KMS-11 (cell line): ENCODE measurements around the gene LCP2.

Source experiments
- H2AFZ ChIP-seq: fragments of 200-600 bp; sonication (generic); 2 replicates; pipeline ENCODE4 v1.6.1; 2016; ENCODE audit warnings: antibody characterized with exemption, mixed run types, low read depth
- H3K27ac ChIP-seq: fragments of 200-600 bp; sonication (generic); 2 replicates; pipeline ENCODE4 v1.6.1; 2016; ENCODE audit warnings: mild to moderate bottlenecking, mixed run types
- H3K27me3 ChIP-seq: fragments of 200-600 bp; sonication (generic); 2 replicates; pipeline ENCODE4 v1.6.1; 2017; ENCODE audit warnings: mild to moderate bottlenecking, low read depth, mixed run types, moderate library complexity; ENCODE audit not compliant: insufficient read depth
- H3K36me3 ChIP-seq: fragments of 200-600 bp; sonication (generic); 2 replicates; pipeline ENCODE4 v1.6.1; 2017; ENCODE audit warnings: mild to moderate bottlenecking, mixed run types; ENCODE audit not compliant: insufficient read depth
- H3K4me1 ChIP-seq: fragments of 200-600 bp; sonication (generic); 2 replicates; pipeline ENCODE4 v1.6.1; 2016; ENCODE audit warnings: mild to moderate bottlenecking, low read depth, mixed run types; ENCODE audit not compliant: poor library complexity, severe bottlenecking
- H3K4me2 ChIP-seq: fragments of 200-600 bp; sonication (generic); 2 replicates; pipeline ENCODE4 v1.7.0; 2016; ENCODE audit warnings: mild to moderate bottlenecking, mixed run types
- H3K4me3 ChIP-seq: fragments of 200-600 bp; sonication (generic); IDR thresholded peaks from 2 replicates; pipeline ENCODE4 v1.6.1; 2017; ENCODE audit warnings: low read depth, low read length, mixed read lengths; ENCODE audit not compliant: insufficient read depth
- H3K79me2 ChIP-seq: fragments of 200-600 bp; sonication (generic); 2 replicates; pipeline ENCODE4 v1.6.1; 2016; ENCODE audit warnings: low read depth, mixed run types; ENCODE audit not compliant: insufficient read depth
- H3K9ac ChIP-seq: fragments of 200-600 bp; sonication (generic); 2 replicates; pipeline ENCODE4 v1.6.1; 2016; ENCODE audit warnings: mild to moderate bottlenecking, mixed run types
- H4K20me1 ChIP-seq: fragments of 200-600 bp; sonication (generic); 2 replicates; pipeline ENCODE4 v1.6.1; 2016; ENCODE audit warnings: mild to moderate bottlenecking, mixed run types; ENCODE audit not compliant: insufficient read depth
- CTCF ChIP-seq: fragments of 200-600 bp; sonication (generic); conservative IDR thresholded peaks from 2 replicates; pipeline ENCODE4 v1.6.1; 2017; ENCODE audit warnings: low read depth, mild to moderate bottlenecking, antibody characterized with exemption, low read length, moderate library complexity, mixed read lengths

The LCP2 gene

DNA sequence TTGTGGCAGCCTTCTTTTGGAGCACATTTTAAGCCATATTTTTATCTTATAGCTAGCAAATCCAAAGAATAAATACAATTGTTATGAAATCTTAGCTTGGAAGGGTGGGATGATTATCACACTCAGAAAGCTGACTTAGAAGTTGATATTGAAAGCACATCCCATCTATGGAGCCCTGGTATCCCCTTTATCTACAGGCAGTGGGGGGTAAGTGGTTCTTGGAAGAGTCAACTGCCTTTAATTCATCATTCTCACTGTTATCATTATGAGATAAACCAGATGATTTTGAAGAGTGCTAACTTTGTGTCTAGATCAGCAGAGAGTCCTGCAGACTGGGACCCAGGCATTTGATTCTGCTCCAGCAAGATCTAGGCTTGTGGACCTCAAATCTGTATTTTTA lies 3.0 kb downstream of the LCP2 start:
- TF ChIP-seq CTCF, result no peak
- H3K36me3 ChIP-seq, result no peaks in the 10 kb centered on the region
- no peak overlapping the region for H2AFZ ChIP-seq
- no peaks in the 10 kb centered on the region for H3K79me2 ChIP-seq
- no peaks in the 10 kb centered on the region for H3K27me3 ChIP-seq
- H3K4me1 ChIP-seq, result no peaks in the 10 kb centered on the region
- H3K27ac ChIP-seq, result no peak overlapping the region
- no peaks in the 10 kb centered on the region for H4K20me1 ChIP-seq
- H3K4me2 ChIP-seq, result no peak overlapping the region
- no peak overlapping the region for H3K4me3 ChIP-seq
- no peak overlapping the region for H3K9ac ChIP-seq

DNA sequence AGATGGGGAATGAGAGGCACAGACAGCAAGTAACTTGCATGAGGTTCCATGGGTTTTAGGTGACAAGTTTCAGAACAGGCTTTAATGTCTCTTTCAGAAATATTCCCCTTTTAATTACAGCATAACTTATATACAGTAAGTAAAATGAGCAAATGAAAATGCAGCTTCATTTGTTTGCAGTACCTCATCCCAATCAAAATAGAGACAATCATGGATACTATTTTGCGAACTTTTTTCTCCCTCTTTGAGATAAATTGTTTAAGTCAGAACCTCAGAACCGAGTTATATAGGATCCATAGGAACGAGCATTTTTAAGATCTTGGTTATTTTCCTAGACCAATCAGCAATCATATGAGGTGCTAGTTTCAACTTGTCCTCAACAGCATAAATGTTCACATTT lies 3.5 kb downstream of the LCP2 start:
- Histone ChIP-seq H3K4me2 (no peak overlapping the region), H3K4me3 (no peak overlapping the region), H3K79me2 (no peaks in the 10 kb centered on the region), H3K27me3 (no peaks in the 10 kb centered on the region), H3K9ac (no peak overlapping the region), H3K4me1 (no peaks in the 10 kb centered on the region), H3K27ac (no peak overlapping the region), H2AFZ (no peak overlapping the region), H4K20me1 (no peaks in the 10 kb centered on the region), H3K36me3 (no peaks in the 10 kb centered on the region)
- no peak for TF ChIP-seq CTCF

DNA sequence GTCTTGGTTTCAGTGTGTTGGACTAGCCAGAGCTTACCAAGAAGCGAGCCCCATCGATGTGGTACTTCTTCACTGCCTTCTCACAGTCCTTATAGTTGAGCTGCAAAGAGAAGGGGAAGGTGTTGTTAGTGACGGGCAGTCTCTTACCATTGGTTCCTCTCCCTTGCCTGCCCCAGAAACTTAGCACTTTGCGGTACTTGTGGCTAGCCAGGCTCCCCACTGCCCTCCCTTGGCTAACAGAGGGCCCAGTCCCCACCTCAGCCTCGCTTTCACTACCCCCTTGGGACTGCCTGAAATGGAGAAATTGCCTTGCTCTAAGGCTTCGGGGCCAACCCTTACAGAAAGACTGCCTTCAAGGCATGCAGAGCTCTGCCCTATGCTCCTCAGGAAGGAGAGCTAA lies 4.3 kb downstream of the LCP2 start:
- H3K36me3 ChIP-seq, result no peaks in the 10 kb centered on the region
- no peak overlapping the region for H3K4me2 ChIP-seq
- no peaks in the 10 kb centered on the region for H3K4me1 ChIP-seq
- H2AFZ ChIP-seq, result no peak overlapping the region
- H3K27me3 ChIP-seq, result no peaks in the 10 kb centered on the region
- no peaks in the 10 kb centered on the region for H4K20me1 ChIP-seq
- H3K79me2 ChIP-seq, result no peaks in the 10 kb centered on the region
- no peak for TF ChIP-seq CTCF
- H3K9ac ChIP-seq, result no peak overlapping the region
- no peak overlapping the region for H3K27ac ChIP-seq
- no peak overlapping the region for H3K4me3 ChIP-seq

DNA sequence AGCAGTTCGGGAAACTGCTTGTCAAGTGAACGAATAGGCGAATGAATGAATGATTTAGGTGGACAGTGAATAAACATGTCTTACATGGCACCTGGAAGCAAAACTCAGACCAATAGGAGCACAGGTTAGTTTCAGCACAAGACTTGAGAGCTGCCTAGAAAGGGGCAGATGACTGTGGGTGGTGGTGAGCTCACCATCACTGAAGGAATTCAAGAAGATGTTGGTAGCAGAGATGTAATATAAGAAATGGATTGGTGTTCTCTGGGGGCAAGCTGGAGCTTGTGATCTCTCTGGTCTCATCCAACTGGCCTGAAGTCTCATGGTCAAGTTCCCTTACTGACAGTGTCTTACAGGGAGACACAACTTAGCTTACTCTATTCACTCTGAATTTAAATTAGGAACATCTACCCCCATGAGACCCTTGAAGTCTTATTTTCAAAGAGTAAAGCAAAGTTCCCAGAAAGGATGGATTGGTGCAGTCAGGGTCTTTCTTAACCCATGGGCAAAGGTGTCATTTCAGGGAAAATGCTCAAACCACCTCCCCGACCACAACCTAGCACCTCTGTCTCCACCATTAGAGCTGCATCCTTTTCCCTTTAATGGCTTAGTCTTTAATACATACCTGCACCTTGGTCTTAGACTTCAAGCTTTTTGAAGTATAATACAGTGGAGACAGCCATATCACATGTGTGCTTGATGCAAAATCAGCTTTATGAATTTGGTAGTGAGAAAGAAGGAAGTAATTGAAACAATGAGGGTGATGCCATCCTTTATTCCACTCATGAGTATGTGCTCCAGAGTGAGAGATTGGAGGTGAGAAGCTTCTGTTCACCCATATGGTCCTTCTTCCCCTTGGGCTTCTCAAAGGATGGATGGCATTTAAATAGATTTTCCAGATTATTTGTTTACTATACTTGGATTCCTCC lies 5.1 kb downstream of the LCP2 start:
- Histone ChIP-seq H3K4me1 (no peaks in the 10 kb centered on the region), H2AFZ (no peak overlapping the region), H3K36me3 (no peaks in the 10 kb centered on the region), H3K4me3 (no peak overlapping the region), H3K4me2 (no peak overlapping the region), H3K9ac (no peak overlapping the region), H3K27me3 (no peaks in the 10 kb centered on the region), H4K20me1 (no peaks in the 10 kb centered on the region), H3K27ac (no peak overlapping the region), H3K79me2 (no peaks in the 10 kb centered on the region)
- no peak for TF ChIP-seq CTCF
